DND-41 (cell line): ENCODE results near the gene ERBB4.

Source experiments
- ATAC-seq: fragments of 200-7000 bp; cut with Tn5 transposase; 3 replicates; pipeline ENCODE4 v1.9.1; 2021; ENCODE audit warnings: low read depth; ENCODE audit not compliant: insufficient read depth
- DNase-seq: peaks from one replicate; pipeline ENCODE4 v3.0.0-alpha.2; 2020
- H2AFZ ChIP-seq: 2 replicates; pipeline ENCODE4 v1.6.0; 2012; ENCODE audit warnings: low read depth, low read length
- H3K27ac ChIP-seq: 2 replicates; pipeline ENCODE4 v1.5.1; 2012; ENCODE audit warnings: low read length, inconsistent platforms
- H3K27me3 ChIP-seq: fragments of 200-600 bp; sonication (generic); 2 replicates; pipeline ENCODE4 v1.6.0; 2012; ENCODE audit warnings: low read length, mild to moderate bottlenecking, inconsistent platforms; ENCODE audit not compliant: insufficient read depth, poor library complexity
- H3K36me3 ChIP-seq: 2 replicates; pipeline ENCODE4 v1.5.1; 2012; ENCODE audit warnings: low read length, inconsistent platforms; ENCODE audit not compliant: insufficient read depth
- H3K4me1 ChIP-seq: 2 replicates; pipeline ENCODE4 v1.5.1; 2012; ENCODE audit warnings: mild to moderate bottlenecking, low read length; ENCODE audit not compliant: insufficient read depth
- H3K4me2 ChIP-seq: 2 replicates; pipeline ENCODE4 v1.6.0; 2012; ENCODE audit warnings: mild to moderate bottlenecking, moderate library complexity, low read length, inconsistent platforms; ENCODE audit not compliant: insufficient read depth
- H3K4me3 ChIP-seq, 2 experiments: fragments of 200-600 bp in 1 of 2; shearing (Covaris generic) in 1 of 2; 2 replicates each; pipeline ENCODE4 v1.5.1; 2012 to 2016; ENCODE audit warnings: inconsistent platforms in 2 of 2, low read length in 2 of 2, mild to moderate bottlenecking in 2 of 2, low read depth in 1 of 2, moderate library complexity in 1 of 2
- H3K79me2 ChIP-seq: 2 replicates; pipeline ENCODE4 v1.6.0; 2012; ENCODE audit warnings: low read length, inconsistent platforms; ENCODE audit not compliant: insufficient read depth
- H3K9ac ChIP-seq: 2 replicates; pipeline ENCODE4 v1.6.0; 2012; ENCODE audit warnings: low read depth, mild to moderate bottlenecking, inconsistent platforms, low read length, moderate library complexity
- H3K9me3 ChIP-seq: 2 replicates; pipeline ENCODE4 v1.5.1; 2012; ENCODE audit warnings: low read length, moderate library complexity, mild to moderate bottlenecking, inconsistent platforms; ENCODE audit not compliant: insufficient read depth, severe bottlenecking
- H4K20me1 ChIP-seq: 2 replicates; pipeline ENCODE4 v1.6.0; 2012; ENCODE audit warnings: low read length; ENCODE audit not compliant: insufficient read depth
- CTCF ChIP-seq: IDR thresholded peaks from 2 replicates; pipeline ENCODE4 v1.5.1; 2012; ENCODE audit warnings: borderline replicate concordance, low read length, moderate library complexity, mild to moderate bottlenecking; ENCODE audit not compliant: poor library complexity, severe bottlenecking; ENCODE audit errors: extremely low read depth
- EZH2 ChIP-seq: IDR thresholded peaks from 3 replicates; pipeline ENCODE4 v1.6.1; 2012; ENCODE audit warnings: borderline replicate concordance, low read depth, mild to moderate bottlenecking, moderate library complexity, low read length, inconsistent platforms; ENCODE audit not compliant: severe bottlenecking

ERBB4 gene

GRCh38 chr2:211845338-211846035 is 693.1 kb downstream of the ERBB4 start:
- Histone ChIP-seq H3K36me3 (no peaks in the 10 kb centered on the region), H4K20me1 (no peaks in the 10 kb centered on the region), H3K4me1 (no peaks in the 10 kb centered on the region), H3K27ac (no peak overlapping the region), H3K79me2 (no peaks in the 10 kb centered on the region), H2AFZ (no peak overlapping the region), H3K27me3 (no peaks in the 10 kb centered on the region), H3K9ac (no peak overlapping the region), H3K4me2 (no peak overlapping the region), H3K4me3 (no peak overlapping the region), H3K9me3 (no peaks in the 10 kb centered on the region)
- no peak for DNase-seq
- TF ChIP-seq EZH2, result no peak
- no peak for TF ChIP-seq CTCF
- no peak for ATAC-seq

- no peak overlapping the region for H3K27ac ChIP-seq
- no peak overlapping the region for H3K4me3 ChIP-seq
- no peak overlapping the region for H3K4me2 ChIP-seq
- H3K4me1 ChIP-seq, result no peaks in the 10 kb centered on the region
- no peak overlapping the region for H2AFZ ChIP-seq
- H4K20me1 ChIP-seq, result no peaks in the 10 kb centered on the region
- H3K79me2 ChIP-seq, result no peaks in the 10 kb centered on the region
- no peak overlapping the region for H3K9ac ChIP-seq
- no peak for ATAC-seq
- TF ChIP-seq CTCF (no peak), EZH2 (no peak)
- no peaks in the 10 kb centered on the region for H3K9me3 ChIP-seq
- no peaks in the 10 kb centered on the region for H3K36me3 ChIP-seq
- no peak for DNase-seq
- no peaks in the 10 kb centered on the region for H3K27me3 ChIP-seq
Measured at GRCh38 chr2:211837706-211838105, 700.9 kb downstream of the ERBB4 start.

GRCh38 chr2:211837206-211837605 is 701.4 kb downstream of the ERBB4 start:
- TF ChIP-seq CTCF, result no peak
- no peak for TF ChIP-seq EZH2
- H3K36me3 ChIP-seq, result no peaks in the 10 kb centered on the region

GRCh38 chr2:211836409-211836808 is 702.2 kb downstream of the ERBB4 start:
- no peaks in the 10 kb centered on the region for H3K36me3 ChIP-seq
- no peaks in the 10 kb centered on the region for H3K79me2 ChIP-seq
- DNase-seq (no peak), ATAC-seq (no peak)
- no peak overlapping the region for H3K4me2 ChIP-seq
- H3K27me3 ChIP-seq, result no peaks in the 10 kb centered on the region
- TF ChIP-seq EZH2 (no peak), CTCF (no peak)
- H3K4me3 ChIP-seq, result no peak overlapping the region
- H3K27ac ChIP-seq, result no peak overlapping the region
- no peak overlapping the region for H3K9ac ChIP-seq
- H4K20me1 ChIP-seq, result no peaks in the 10 kb centered on the region
- no peaks in the 10 kb centered on the region for H3K4me1 ChIP-seq
- no peaks in the 10 kb centered on the region for H3K9me3 ChIP-seq
- no peak overlapping the region for H2AFZ ChIP-seq

More at GRCh38 chr2:211837206-211837605, 701.4 kb downstream of the ERBB4 start:
- Histone ChIP-seq H2AFZ (no peak overlapping the region), H3K27ac (no peak overlapping the region), H4K20me1 (no peaks in the 10 kb centered on the region), H3K4me3 (no peak overlapping the region), H3K4me2 (no peak overlapping the region), H3K9ac (no peak overlapping the region), H3K4me1 (no peaks in the 10 kb centered on the region), H3K79me2 (no peaks in the 10 kb centered on the region), H3K27me3 (no peaks in the 10 kb centered on the region), H3K9me3 (no peaks in the 10 kb centered on the region)
- DNase-seq (no peak), ATAC-seq (no peak)
